CD14-positive monocyte (primary cell): ENCODE results near the gene SYNM. TPM values are rescaled to one million over a fixed set of nuclear protein-coding genes. Genes with fewer than 3 reads are reported as not detected.
A peak's percentile ranks its signal among the peaks of the same experiment; 100 is the strongest.

ENCODE experiments used
- DNase-seq, 3 donors: peaks; one replicate each; pipeline ENCODE4 v3.0.0-alpha.2; 2011 to 2022
- H2AFZ ChIP-seq: 2 replicates; pipeline ENCODE4 v1.6.0; 2012; ENCODE audit warnings: mild to moderate bottlenecking, low read depth, low read length, inconsistent platforms; ENCODE audit not compliant: insufficient read depth, poor library complexity, severe bottlenecking
- H3K27ac ChIP-seq, 2 donors: 1 replicate in 1 of 2; 2 replicates in 1 of 2; pipeline ENCODE4 v1.5.1; 2012 to 2013; ENCODE audit warnings: low read length in 2 of 2, control low read depth in 1 of 2, inconsistent platforms in 1 of 2, low read depth in 1 of 2, mild to moderate bottlenecking in 1 of 2
- H3K27me3 ChIP-seq, 2 donors: one replicate each; pipeline versions ENCODE4 v1.6.0 to v1.6.1; 2011 to 2013; ENCODE audit warnings: low read length in 2 of 2; ENCODE audit not compliant: control insufficient read depth in 2 of 2, insufficient read depth in 2 of 2
- H3K36me3 ChIP-seq, 2 donors: replicated peaks in 1 of 2; 1 replicate in 1 of 2; 2 replicates in 1 of 2; pipeline versions ENCODE4 v1.5.1 to v1.6.1; 2012 to 2013; ENCODE audit warnings: low read length in 2 of 2, control low read depth in 1 of 2, inconsistent platforms in 1 of 2, mild to moderate bottlenecking in 1 of 2; ENCODE audit not compliant: insufficient read depth in 2 of 2, control insufficient read depth in 1 of 2
- H3K4me1 ChIP-seq, 2 donors: 1 replicate in 1 of 2; 2 replicates in 1 of 2; pipeline versions ENCODE4 v1.5.1 to v1.6.1; 2012 to 2013; ENCODE audit warnings: low read length in 2 of 2, control low read depth in 1 of 2, inconsistent platforms in 1 of 2, mild to moderate bottlenecking in 1 of 2, moderate library complexity in 1 of 2; ENCODE audit not compliant: insufficient read depth in 2 of 2, control insufficient read depth in 1 of 2
- H3K4me2 ChIP-seq: replicated peaks from 2 replicates; pipeline ENCODE3; 2012; ENCODE audit warnings: low read length, moderate library complexity, mild to moderate bottlenecking; ENCODE audit not compliant: poor library complexity, severe bottlenecking; ENCODE audit errors: extremely low read depth
- H3K4me3 ChIP-seq, 3 experiments: fragments of 200-600 bp in 1 of 3; sonication (generic) in 1 of 3; replicated peaks in 1 of 3; 1 replicate in 2 of 3; 2 replicates in 1 of 3; pipeline ENCODE4 v1.5.1; 2011 to 2013; ENCODE audit warnings: low read length in 3 of 3, mild to moderate bottlenecking in 3 of 3, control low read depth in 2 of 3, low read depth in 2 of 3, inconsistent platforms in 1 of 3, moderate library complexity in 1 of 3
- H3K79me2 ChIP-seq: 2 replicates; pipeline ENCODE4 v1.6.0; 2012; ENCODE audit warnings: mild to moderate bottlenecking, control low read depth, inconsistent platforms, low read length, moderate library complexity; ENCODE audit not compliant: insufficient read depth
- H3K9ac ChIP-seq: 2 replicates; pipeline ENCODE4 v1.6.0; 2017; ENCODE audit warnings: low read length, mild to moderate bottlenecking; ENCODE audit not compliant: insufficient read depth, poor library complexity, severe bottlenecking
- H3K9me3 ChIP-seq, 2 donors: replicated peaks in 1 of 2; 1 replicate in 1 of 2; 2 replicates in 1 of 2; pipeline versions ENCODE4 v1.5.1 to v1.6.1; 2012 to 2013; ENCODE audit warnings: low read length in 2 of 2, control low read depth in 1 of 2; ENCODE audit not compliant: control insufficient read depth in 1 of 2, insufficient read depth in 1 of 2
- H4K20me1 ChIP-seq: 2 replicates; pipeline ENCODE4 v1.6.0; 2012; ENCODE audit warnings: mild to moderate bottlenecking, low read length, control low read depth, moderate library complexity; ENCODE audit not compliant: insufficient read depth
- H3K27ac Mint-ChIP-seq, 7 donors: one replicate each; pipeline ENCODE4 v1.8.0; 2020; ENCODE audit warnings: mild to moderate bottlenecking in 7 of 7, mixed read lengths in 7 of 7, moderate library complexity in 6 of 7, inconsistent platforms in 2 of 7
- H3K27me3 Mint-ChIP-seq, 3 donors: one replicate each; pipeline ENCODE4 v1.8.0; 2021 to 2022; ENCODE audit warnings: low read depth in 3 of 3, mild to moderate bottlenecking in 3 of 3, mixed read lengths in 3 of 3, moderate library complexity in 3 of 3, inconsistent platforms in 1 of 3
- H3K36me3 Mint-ChIP-seq, 2 donors: one replicate each; pipeline ENCODE4 v1.8.0; 2020; ENCODE audit warnings: mixed read lengths in 2 of 2, inconsistent platforms in 1 of 2, mild to moderate bottlenecking in 1 of 2
- H3K4me1 Mint-ChIP-seq: one replicate; pipeline ENCODE4 v1.8.0; 2020; ENCODE audit warnings: mild to moderate bottlenecking, mixed read lengths
- H3K4me3 Mint-ChIP-seq, 2 donors: one replicate each; pipeline ENCODE4 v1.8.0; 2020; ENCODE audit warnings: mild to moderate bottlenecking in 2 of 2, mixed read lengths in 2 of 2, moderate library complexity in 1 of 2
- H3K9me3 Mint-ChIP-seq, 7 donors: one replicate each; pipeline ENCODE4 v1.8.0; 2020 to 2022; ENCODE audit warnings: mixed read lengths in 7 of 7, mild to moderate bottlenecking in 6 of 7, moderate library complexity in 6 of 7, inconsistent platforms in 2 of 7
- WGBS: methylation state at CpG from one replicate; pipeline ENCODE4 v1.1.5; 2013; ENCODE audit warnings: missing lambda C conversion rate; ENCODE audit not compliant: insufficient coverage; 5-methylcytosine and 5-hydroxymethylcytosine counted together
- intact Hi-C, 2 donors: fragments of 100-400 bp; cut with micrococcal nuclease; formaldehyde crosslinking; loops; one replicate each; pipeline versions ENCODE4 v1.15.0 to v1.15.1; 2023
- polyA plus RNA-seq, 3 donors: library from polyadenylated mRNA; depleted of rRNA in 1 of 3; unstranded in 2 of 3; stranded (reverse) in 1 of 3; fragments of 300-500 nt in 2 of 3; fragments of >200 nt in 1 of 3; fragmentation: Illumina TruSeq in 2 of 3; gene quantifications; 1 replicate in 2 of 3; 2 replicates in 1 of 3; pipeline ENCODE4 v1.2.3, GENCODE V29; 2012 to 2021
- TF ChIP-seq, protein P1 (sequence below): fragments of 200-600 bp; IDR thresholded peaks from one replicate; pipeline ENCODE4 v1.8.0; 2022; ENCODE audit warnings: antibody characterized with exemption, mild to moderate bottlenecking

The SYNM gene
- polyA plus RNA-seq, 3 donors, result 0.04 to 0.05 TPM; not detected in 1

DNA sequence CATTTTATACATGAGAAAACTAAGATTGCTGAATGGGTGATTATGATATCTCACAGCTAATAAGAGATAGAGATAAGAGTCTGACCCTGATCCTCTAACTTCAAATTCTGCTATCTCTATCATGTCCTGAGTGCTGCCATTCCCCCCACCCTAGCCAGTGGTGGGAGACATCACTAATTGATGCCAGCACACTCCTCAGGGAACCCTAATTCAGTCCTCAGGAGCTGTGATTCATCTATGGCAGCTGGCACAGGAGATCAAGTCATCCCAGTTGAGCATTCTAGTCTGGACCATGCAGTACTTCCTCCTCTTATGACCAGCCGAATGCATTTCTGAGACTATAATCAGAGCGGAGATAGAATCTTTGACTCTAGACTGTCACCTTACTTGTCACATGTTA, 71.9 kb downstream of the SYNM start:
- no peak for DNase-seq
- H3K4me2 ChIP-seq, result no peak overlapping the region
- no peaks in the 10 kb centered on the region for H3K4me1 ChIP-seq
- H3K4me3 ChIP-seq, result no peak overlapping the region
- Mint-ChIP-seq H3K4me3 (no peak overlapping the region), H3K9me3 (no peaks in the 10 kb centered on the region), H3K4me1 (peaks cover 7% of the 10 kb centered on the region), H3K27ac (peak overlapping the region in 1 of 7 donors; percentile 21), H3K36me3 (peaks cover 0 to 4% of the 10 kb centered on the region in 2 donors), H3K27me3 (peaks cover 0 to 3% (median 0%) of the 10 kb centered on the region in 3 donors)
- no peaks in the 10 kb centered on the region for H3K9me3 ChIP-seq
- no peaks in the 10 kb centered on the region for H3K79me2 ChIP-seq
- H3K27ac ChIP-seq, result no peak overlapping the region
- H4K20me1 ChIP-seq, result no peaks in the 10 kb centered on the region
- H3K9ac ChIP-seq, result no peak overlapping the region
- TF ChIP-seq, protein P1, sequence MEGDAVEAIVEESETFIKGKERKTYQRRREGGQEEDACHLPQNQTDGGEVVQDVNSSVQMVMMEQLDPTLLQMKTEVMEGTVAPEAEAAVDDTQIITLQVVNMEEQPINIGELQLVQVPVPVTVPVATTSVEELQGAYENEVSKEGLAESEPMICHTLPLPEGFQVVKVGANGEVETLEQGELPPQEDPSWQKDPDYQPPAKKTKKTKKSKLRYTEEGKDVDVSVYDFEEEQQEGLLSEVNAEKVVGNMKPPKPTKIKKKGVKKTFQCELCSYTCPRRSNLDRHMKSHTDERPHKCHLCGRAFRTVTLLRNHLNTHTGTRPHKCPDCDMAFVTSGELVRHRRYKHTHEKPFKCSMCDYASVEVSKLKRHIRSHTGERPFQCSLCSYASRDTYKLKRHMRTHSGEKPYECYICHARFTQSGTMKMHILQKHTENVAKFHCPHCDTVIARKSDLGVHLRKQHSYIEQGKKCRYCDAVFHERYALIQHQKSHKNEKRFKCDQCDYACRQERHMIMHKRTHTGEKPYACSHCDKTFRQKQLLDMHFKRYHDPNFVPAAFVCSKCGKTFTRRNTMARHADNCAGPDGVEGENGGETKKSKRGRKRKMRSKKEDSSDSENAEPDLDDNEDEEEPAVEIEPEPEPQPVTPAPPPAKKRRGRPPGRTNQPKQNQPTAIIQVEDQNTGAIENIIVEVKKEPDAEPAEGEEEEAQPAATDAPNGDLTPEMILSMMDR, result no peak
- WGBS, result 80% methylated on average over 2 of the region's 2 CpGs
- H2AFZ ChIP-seq, result no peak overlapping the region
- H3K27me3 ChIP-seq, result no peaks in the 10 kb centered on the region
- H3K36me3 ChIP-seq, result peaks cover 0 to 5% of the 10 kb centered on the region in 2 donors
- intact Hi-C loops, result no loop called here

DNA sequence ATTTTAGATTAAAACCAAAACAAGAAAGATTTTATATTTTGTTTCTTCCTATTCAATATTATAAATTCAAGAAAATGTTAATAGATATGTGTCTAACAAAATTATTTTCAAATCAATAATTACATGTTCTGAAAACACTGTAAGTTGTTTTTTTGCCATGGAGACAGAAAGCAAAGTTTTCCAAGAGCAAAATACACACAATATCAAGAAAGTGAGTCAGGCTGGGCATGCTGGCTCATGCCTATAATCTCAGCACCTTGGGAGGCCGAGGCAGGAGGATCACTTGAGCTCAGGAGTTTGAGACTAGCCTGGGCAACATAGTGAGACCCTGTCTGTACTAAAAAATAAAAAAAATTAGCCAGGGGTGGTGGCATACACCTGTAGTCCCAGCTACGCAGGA, 72.8 kb downstream of the SYNM start:
- TF ChIP-seq, protein P1, result no peak
- peaks cover 7% of the 10 kb centered on the region for H3K4me1 Mint-ChIP-seq
- H2AFZ ChIP-seq, result no peak overlapping the region
- H3K36me3 Mint-ChIP-seq, result peaks cover 0 to 4% of the 10 kb centered on the region in 2 donors
- no peaks in the 10 kb centered on the region for H3K79me2 ChIP-seq
- WGBS, result 94% methylated on average over 2 of the region's 2 CpGs
- no peak for DNase-seq
- H3K27me3 Mint-ChIP-seq, result peaks cover 0 to 3% (median 0%) of the 10 kb centered on the region in 3 donors
- H4K20me1 ChIP-seq, result no peaks in the 10 kb centered on the region
- H3K4me3 Mint-ChIP-seq, result no peak overlapping the region
- peaks cover 0 to 5% of the 10 kb centered on the region in 2 donors for H3K36me3 ChIP-seq
- no peaks in the 10 kb centered on the region for H3K9me3 ChIP-seq
- peak overlapping the region in 1 of 7 donors; percentile 46 for H3K27ac Mint-ChIP-seq
- no peak overlapping the region for H3K9ac ChIP-seq
- H3K27ac ChIP-seq, result no peak overlapping the region
- no peak overlapping the region for H3K4me2 ChIP-seq
- H3K9me3 Mint-ChIP-seq, result no peaks in the 10 kb centered on the region
- H3K27me3 ChIP-seq, result no peaks in the 10 kb centered on the region
- H3K4me1 ChIP-seq, result no peaks in the 10 kb centered on the region
- intact Hi-C loops, result no loop called here
- H3K4me3 ChIP-seq, result no peak overlapping the region
